Measurements from ENCODE around the gene STX8.

- TF ChIP-seq, protein P1, sequence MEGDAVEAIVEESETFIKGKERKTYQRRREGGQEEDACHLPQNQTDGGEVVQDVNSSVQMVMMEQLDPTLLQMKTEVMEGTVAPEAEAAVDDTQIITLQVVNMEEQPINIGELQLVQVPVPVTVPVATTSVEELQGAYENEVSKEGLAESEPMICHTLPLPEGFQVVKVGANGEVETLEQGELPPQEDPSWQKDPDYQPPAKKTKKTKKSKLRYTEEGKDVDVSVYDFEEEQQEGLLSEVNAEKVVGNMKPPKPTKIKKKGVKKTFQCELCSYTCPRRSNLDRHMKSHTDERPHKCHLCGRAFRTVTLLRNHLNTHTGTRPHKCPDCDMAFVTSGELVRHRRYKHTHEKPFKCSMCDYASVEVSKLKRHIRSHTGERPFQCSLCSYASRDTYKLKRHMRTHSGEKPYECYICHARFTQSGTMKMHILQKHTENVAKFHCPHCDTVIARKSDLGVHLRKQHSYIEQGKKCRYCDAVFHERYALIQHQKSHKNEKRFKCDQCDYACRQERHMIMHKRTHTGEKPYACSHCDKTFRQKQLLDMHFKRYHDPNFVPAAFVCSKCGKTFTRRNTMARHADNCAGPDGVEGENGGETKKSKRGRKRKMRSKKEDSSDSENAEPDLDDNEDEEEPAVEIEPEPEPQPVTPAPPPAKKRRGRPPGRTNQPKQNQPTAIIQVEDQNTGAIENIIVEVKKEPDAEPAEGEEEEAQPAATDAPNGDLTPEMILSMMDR (IDR thresholded peaks at IDR 0.05), result no peak
- TF ChIP-seq POLR2A (IDR thresholded peaks at IDR 0.05), result no peak
These were observed 371.7 kb downstream of the STX8 start for GRCh38 chr17:9203771-9204425.
